Endodermal cell (in vitro differentiated cells): Measurements from ENCODE around the gene MYH4. TPM values are rescaled to one million over a fixed set of nuclear protein-coding genes. Genes with fewer than 3 reads are reported as not detected.
A peak's percentile ranks its signal among the peaks of the same experiment; 100 is the strongest.

Experiments
- DNase-seq: peaks from one replicate; pipeline ENCODE4 v3.0.0-alpha.2; 2017
- H3K27ac ChIP-seq: 2 replicates; pipeline ENCODE4 v1.5.1; 2013; ENCODE audit warnings: mild to moderate bottlenecking, low read depth, low read length, moderate library complexity
- H3K27me3 ChIP-seq: 2 replicates; pipeline ENCODE4 v1.6.1; 2013; ENCODE audit warnings: mild to moderate bottlenecking, low read length, moderate library complexity; ENCODE audit not compliant: insufficient read depth, control insufficient read depth, poor library complexity, severe bottlenecking
- H3K36me3 ChIP-seq: 2 replicates; pipeline ENCODE4 v1.7.0; 2013; ENCODE audit warnings: mild to moderate bottlenecking, low read length, moderate library complexity; ENCODE audit not compliant: control insufficient read depth, insufficient read depth
- H3K4me1 ChIP-seq: one replicate; pipeline ENCODE4 v1.7.0; 2013; ENCODE audit warnings: low read length; ENCODE audit not compliant: control insufficient read depth, insufficient read depth
- H3K4me3 ChIP-seq: 2 replicates; pipeline ENCODE4 v1.5.1; 2013; ENCODE audit warnings: mild to moderate bottlenecking, low read length, moderate library complexity
- H3K9ac ChIP-seq: 2 replicates; pipeline ENCODE4 v1.6.1; 2013; ENCODE audit warnings: mild to moderate bottlenecking, low read length, moderate library complexity; ENCODE audit not compliant: poor library complexity, severe bottlenecking; ENCODE audit errors: extremely low read depth
- H3K9me3 ChIP-seq: 2 replicates; pipeline ENCODE4 v1.6.1; 2013; ENCODE audit warnings: mild to moderate bottlenecking, low read length, moderate library complexity; ENCODE audit not compliant: control insufficient read depth
- H3K27ac Mint-ChIP-seq: 2 replicates; pipeline ENCODE4 v1.8.0; 2020; ENCODE audit warnings: mixed read lengths
- H3K27me3 Mint-ChIP-seq: 2 replicates; pipeline ENCODE4 v1.8.0; 2021; ENCODE audit warnings: mild to moderate bottlenecking, mixed read lengths; ENCODE audit not compliant: insufficient read depth
- H3K36me3 Mint-ChIP-seq: 2 replicates; pipeline ENCODE4 v1.8.0; 2020; ENCODE audit warnings: low read depth, mixed read lengths
- H3K4me1 Mint-ChIP-seq: 2 replicates; pipeline ENCODE4 v1.8.0; 2020; ENCODE audit warnings: mixed read lengths
- H3K4me3 Mint-ChIP-seq: 2 replicates; pipeline ENCODE4 v1.8.0; 2020; ENCODE audit warnings: mild to moderate bottlenecking, moderate library complexity, mixed read lengths
- H3K9me3 Mint-ChIP-seq: 2 replicates; pipeline ENCODE4 v1.8.0; 2020; ENCODE audit warnings: mild to moderate bottlenecking, mixed read lengths
- whole genome bisulfite sequencing, 2 experiments: methylation state at CpG; one replicate each; pipeline versions ENCODE4 v1.1.5 to v1.1.7; 2013; ENCODE audit warnings: missing lambda C conversion rate in 2 of 2, mixed read lengths in 1 of 2; ENCODE audit not compliant: insufficient coverage in 1 of 2, insufficient read length in 1 of 2; 5-methylcytosine and 5-hydroxymethylcytosine counted together
- total RNA-seq, 2 donors: library from RNA; stranded (reverse); fragmentation: NEBNext Ultra II Directional in 1 of 2; extraction: Animal tissue kit (Norgen Biotek cat#: 25700) in 1 of 2; gene quantifications; 2 replicates in 1 of 2; 3 replicates in 1 of 2; pipeline ENCODE4 v1.2.1, GENCODE V29; 2021
- TF ChIP-seq, protein P1 (sequence below): fragments of 200-600 bp; sonication (generic); conservative IDR thresholded peaks from 2 replicates; pipeline ENCODE4 v1.5.0; 2021; ENCODE audit warnings: antibody characterized with exemption, mild to moderate bottlenecking

The MYH4 gene
- total RNA-seq, 2 donors from 2014 or later = not detected

DNA sequence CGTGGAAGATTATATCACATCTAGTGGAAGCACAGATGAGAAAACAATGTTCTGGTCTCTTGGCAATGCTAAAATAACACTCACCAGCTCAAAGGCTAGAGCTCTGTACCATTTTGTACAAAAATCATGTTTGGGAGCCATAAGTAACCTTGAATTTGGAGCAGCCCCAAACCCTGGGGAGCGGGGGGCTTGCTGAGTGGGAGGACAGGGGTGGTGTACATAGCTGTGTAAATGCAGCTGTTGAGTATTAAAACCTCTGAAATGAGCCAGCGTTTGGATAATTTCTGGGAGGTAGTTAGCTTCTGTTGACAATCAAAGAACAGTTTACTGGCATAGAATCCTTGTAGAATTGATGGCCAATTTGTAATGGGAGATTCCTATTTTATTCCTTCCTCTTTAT, 51.9 kb downstream of the MYH4 start:
- no peak overlapping the region for H3K27ac ChIP-seq
- H3K4me1 ChIP-seq = no peaks in the 10 kb centered on the region
- H3K9ac ChIP-seq = no peak overlapping the region
- no peak for DNase-seq
- no peaks in the 10 kb centered on the region for H3K36me3 Mint-ChIP-seq
- TF ChIP-seq, protein P1, sequence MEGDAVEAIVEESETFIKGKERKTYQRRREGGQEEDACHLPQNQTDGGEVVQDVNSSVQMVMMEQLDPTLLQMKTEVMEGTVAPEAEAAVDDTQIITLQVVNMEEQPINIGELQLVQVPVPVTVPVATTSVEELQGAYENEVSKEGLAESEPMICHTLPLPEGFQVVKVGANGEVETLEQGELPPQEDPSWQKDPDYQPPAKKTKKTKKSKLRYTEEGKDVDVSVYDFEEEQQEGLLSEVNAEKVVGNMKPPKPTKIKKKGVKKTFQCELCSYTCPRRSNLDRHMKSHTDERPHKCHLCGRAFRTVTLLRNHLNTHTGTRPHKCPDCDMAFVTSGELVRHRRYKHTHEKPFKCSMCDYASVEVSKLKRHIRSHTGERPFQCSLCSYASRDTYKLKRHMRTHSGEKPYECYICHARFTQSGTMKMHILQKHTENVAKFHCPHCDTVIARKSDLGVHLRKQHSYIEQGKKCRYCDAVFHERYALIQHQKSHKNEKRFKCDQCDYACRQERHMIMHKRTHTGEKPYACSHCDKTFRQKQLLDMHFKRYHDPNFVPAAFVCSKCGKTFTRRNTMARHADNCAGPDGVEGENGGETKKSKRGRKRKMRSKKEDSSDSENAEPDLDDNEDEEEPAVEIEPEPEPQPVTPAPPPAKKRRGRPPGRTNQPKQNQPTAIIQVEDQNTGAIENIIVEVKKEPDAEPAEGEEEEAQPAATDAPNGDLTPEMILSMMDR = no peak
- WGBS, 2 experiments = 96 to 100% methylated on average over 2 to 3 of the region's 3 CpGs
- H3K36me3 ChIP-seq = no peaks in the 10 kb centered on the region
- H3K4me3 Mint-ChIP-seq = no peak overlapping the region
- no peaks in the 10 kb centered on the region for H3K9me3 ChIP-seq
- peaks cover 4% of the 10 kb centered on the region for H3K27me3 ChIP-seq
- no peaks in the 10 kb centered on the region for H3K27me3 Mint-ChIP-seq
- no peak overlapping the region for H3K27ac Mint-ChIP-seq
- H3K4me1 Mint-ChIP-seq = no peaks in the 10 kb centered on the region
- H3K9me3 Mint-ChIP-seq = no peaks in the 10 kb centered on the region
- H3K4me3 ChIP-seq = no peak overlapping the region

DNA sequence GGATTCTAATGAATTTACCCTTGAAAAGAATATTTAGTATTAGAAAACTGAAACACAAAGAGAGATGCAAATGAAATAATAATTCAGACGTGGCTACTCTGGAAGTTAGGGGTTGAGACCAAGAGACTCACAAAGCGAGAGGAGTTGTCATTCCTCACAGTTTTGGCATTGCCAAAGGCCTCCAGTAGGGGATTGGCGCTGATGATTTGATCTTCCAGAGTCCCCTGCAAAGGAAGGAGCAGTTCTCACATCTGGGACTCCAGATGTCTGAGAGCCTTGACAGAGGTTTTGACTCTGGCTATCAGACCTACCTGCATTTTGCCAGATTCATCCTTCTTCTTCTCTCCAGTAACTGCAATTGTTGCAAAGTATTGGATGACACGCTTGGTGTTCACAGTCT, 54.2 kb downstream of the MYH4 start:
- Mint-ChIP-seq H3K36me3 (no peaks in the 10 kb centered on the region), H3K4me3 (no peak overlapping the region), H3K27ac (no peak overlapping the region), H3K9me3 (no peaks in the 10 kb centered on the region), H3K4me1 (no peaks in the 10 kb centered on the region), H3K27me3 (peaks cover 4% of the 10 kb centered on the region)
- Histone ChIP-seq H3K36me3 (no peaks in the 10 kb centered on the region), H3K27ac (no peak overlapping the region), H3K9ac (no peak overlapping the region), H3K4me3 (no peak overlapping the region), H3K9me3 (no peaks in the 10 kb centered on the region), H3K27me3 (peaks cover 4% of the 10 kb centered on the region), H3K4me1 (no peaks in the 10 kb centered on the region)
- DNase-seq = peak; percentile 70
- 87 to 89% methylated on average over 3 to 4 of the region's 4 CpGs for WGBS, 2 experiments
- TF ChIP-seq, protein P1 = peak; percentile 57

DNA sequence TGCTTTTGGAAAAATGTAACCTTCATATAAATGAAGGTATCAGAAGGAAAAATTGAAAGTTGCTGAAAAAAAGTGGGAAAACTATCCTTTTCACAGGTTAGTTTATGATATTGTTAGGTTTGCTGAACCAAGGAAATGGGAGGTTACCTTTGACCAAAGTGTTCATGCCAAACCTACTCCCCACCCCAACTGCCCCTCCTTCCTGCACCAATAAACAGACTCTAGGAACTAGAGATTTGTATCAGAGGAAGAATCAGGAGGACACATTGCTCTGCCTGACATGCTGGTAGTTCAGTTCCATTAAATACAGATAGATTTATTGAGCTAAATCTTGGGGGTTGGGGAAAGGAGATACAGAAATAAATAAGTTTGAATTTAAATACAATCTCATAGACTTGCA, 65.8 kb downstream of the MYH4 start:
- H3K4me1 ChIP-seq = peaks cover 7% of the 10 kb centered on the region
- no peaks in the 10 kb centered on the region for H3K9me3 Mint-ChIP-seq
- H3K4me3 Mint-ChIP-seq = no peak overlapping the region
- no peaks in the 10 kb centered on the region for H3K27me3 ChIP-seq
- no peaks in the 10 kb centered on the region for H3K36me3 ChIP-seq
- no peak for DNase-seq
- TF ChIP-seq, protein P1 = no peak
- peaks cover 22% of the 10 kb centered on the region for H3K4me1 Mint-ChIP-seq
- no peaks in the 10 kb centered on the region for H3K9me3 ChIP-seq
- H3K9ac ChIP-seq = no peak overlapping the region
- H3K27ac Mint-ChIP-seq = no peak overlapping the region
- no peak overlapping the region for H3K4me3 ChIP-seq
- H3K27me3 Mint-ChIP-seq = peaks cover 5% of the 10 kb centered on the region
- no peak overlapping the region for H3K27ac ChIP-seq
- H3K36me3 Mint-ChIP-seq = no peaks in the 10 kb centered on the region
